ENCODE measurements around the gene ASIC4. TPM values are rescaled to one million over a fixed set of nuclear protein-coding genes. Genes with fewer than 3 reads are reported as not detected.

ASIC4 gene
- total RNA-seq, 4 donors from 2014 or later: not detected

DNA sequence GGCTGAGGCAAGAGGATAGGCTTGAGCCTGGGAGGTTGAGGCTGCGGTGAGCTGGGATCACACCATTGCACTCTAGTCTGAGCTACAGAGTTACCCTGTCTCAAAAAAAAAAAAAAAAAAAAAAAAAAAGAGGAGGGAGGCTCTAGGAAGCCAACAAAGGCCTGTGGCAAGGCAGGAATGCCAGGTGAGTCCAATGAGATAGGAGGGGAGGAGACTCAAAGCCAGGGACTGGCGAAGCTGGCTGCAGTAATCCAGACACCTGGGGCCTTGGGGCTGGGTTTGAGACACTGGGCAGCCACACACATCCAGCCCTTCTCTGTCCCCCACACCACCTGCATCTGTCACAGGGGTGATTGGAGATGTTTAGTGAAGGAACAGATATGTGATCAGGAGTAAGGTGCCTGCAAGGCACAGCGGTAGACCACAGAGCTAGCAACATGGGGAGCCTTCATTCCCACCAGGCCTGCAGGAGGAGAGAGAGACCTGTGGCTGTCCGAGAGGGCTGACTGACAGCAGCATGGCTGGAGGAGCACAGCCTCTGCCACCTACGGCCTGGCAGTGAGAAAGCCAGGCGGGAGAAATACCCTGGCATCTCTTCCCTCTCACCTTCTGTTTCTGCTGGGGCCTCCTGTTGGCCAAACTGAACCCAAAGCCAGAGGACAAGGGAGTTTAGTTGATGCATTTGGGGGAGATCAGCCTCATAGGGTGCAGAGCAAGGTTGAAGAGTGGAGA, 19.8 kb downstream of the ASIC4 start:
- TF ChIP-seq, protein P1, sequence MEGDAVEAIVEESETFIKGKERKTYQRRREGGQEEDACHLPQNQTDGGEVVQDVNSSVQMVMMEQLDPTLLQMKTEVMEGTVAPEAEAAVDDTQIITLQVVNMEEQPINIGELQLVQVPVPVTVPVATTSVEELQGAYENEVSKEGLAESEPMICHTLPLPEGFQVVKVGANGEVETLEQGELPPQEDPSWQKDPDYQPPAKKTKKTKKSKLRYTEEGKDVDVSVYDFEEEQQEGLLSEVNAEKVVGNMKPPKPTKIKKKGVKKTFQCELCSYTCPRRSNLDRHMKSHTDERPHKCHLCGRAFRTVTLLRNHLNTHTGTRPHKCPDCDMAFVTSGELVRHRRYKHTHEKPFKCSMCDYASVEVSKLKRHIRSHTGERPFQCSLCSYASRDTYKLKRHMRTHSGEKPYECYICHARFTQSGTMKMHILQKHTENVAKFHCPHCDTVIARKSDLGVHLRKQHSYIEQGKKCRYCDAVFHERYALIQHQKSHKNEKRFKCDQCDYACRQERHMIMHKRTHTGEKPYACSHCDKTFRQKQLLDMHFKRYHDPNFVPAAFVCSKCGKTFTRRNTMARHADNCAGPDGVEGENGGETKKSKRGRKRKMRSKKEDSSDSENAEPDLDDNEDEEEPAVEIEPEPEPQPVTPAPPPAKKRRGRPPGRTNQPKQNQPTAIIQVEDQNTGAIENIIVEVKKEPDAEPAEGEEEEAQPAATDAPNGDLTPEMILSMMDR (IDR thresholded peaks at IDR 0.05; ENCODE audit: low read depth): no peak

DNA sequence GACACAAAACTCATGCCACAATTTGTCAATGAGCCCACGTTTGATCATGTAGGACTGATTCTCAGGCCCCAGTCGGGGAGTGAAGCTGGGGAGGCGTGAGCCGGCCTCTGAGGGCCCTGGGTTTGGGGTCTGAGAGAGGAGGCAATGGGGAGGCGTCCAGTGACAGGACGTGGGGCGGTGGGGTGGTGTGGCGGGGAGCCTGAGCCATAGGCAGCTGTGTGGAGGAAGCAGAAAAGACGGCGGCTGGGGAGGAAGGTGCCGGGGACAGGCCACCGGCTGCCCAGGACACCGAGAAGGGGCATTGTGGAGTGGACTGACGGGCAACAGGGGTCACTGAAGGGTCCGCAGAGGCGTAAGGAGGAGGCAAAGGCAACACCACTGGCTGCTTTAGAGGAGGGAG, 22.1 kb downstream of the ASIC4 start:
- TF ChIP-seq, protein P1 (IDR thresholded peaks at IDR 0.05; ENCODE audit: low read depth): no peak

DNA sequence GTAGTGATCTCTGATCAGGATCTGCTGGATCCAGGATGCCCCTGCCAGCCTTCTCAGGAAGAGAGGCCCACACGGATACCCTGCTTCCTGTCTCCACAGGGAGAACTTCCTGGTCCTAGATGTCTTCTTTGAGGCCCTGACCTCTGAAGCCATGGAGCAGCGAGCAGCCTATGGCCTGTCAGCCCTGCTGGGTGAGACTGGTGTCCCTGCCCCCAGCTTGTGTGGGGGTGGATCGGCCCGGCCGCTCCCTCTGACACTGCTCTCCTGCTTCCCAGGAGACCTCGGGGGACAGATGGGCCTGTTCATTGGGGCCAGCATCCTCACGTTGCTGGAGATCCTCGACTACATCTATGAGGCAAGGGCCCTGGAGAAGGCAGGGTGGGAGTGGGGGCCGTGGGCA, 22.7 kb downstream of the ASIC4 start:
- TF ChIP-seq, protein P1 (IDR thresholded peaks at IDR 0.05; ENCODE audit: low read depth): no peak

DNA sequence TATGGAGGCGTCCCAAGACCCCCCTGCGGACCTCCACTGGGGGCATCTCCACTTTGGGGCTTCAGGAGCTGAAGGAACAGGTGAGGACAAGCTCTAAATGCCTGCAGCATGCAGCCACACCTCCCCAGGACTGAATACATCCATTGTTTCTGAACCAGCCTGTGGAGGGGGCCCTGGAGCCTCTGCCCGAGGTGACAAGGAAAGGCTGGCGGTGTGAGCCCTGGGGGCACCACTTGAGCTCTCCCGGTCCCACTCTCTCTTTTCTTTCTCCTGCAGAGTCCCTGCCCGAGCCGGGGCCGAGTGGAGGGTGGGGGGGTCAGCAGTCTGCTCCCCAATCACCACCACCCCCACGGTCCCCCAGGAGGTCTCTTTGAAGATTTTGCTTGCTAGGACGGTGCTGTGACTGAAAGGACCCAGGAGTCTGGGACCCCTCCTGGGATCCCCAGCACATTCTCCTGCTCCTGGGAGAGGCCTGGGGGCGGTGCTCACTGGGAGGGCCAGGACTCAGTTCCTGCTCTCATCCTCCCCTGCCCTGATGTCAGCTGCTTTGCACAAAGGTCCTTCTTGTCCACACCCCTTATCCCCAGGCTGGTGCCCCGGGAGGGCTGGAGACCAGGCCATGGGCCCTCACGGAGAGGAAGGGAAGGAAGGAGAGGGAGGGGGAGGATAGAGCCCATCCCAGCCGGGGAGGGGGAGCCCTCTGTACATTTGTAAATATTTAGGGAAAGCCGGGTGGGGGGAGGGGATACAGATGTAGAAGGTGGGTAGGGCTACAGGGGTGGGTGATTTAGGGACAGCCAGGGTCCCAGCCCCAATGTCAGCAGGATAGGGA, 23.6 kb downstream of the ASIC4 start:
- TF ChIP-seq, protein P1 (IDR thresholded peaks at IDR 0.05; ENCODE audit: low read depth): no peak

DNA sequence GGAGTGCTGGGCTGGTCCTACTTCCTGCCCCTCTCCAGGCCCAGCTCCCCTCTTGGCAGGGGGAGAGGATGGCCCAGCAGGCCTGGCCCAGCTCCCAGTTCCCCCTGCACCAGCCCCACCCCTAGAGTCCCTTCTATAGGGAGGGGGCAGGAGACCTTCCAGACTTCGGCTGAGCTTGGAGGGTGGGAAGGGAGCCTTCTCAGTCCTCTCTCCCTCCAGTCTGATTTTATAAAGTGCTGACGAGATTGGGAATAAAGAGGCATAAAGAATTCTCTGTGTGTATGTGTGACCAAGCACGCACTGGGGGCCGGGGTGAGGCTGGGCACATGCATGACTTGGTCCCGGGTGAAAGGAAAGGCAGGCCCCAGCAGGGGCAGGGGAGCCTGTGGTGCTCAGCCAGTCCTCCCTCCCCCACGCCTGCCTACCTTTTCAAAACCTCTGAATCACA, 24.2 kb downstream of the ASIC4 start:
- TF ChIP-seq, protein P1 (IDR thresholded peaks at IDR 0.05; ENCODE audit: low read depth): no peak

DNA sequence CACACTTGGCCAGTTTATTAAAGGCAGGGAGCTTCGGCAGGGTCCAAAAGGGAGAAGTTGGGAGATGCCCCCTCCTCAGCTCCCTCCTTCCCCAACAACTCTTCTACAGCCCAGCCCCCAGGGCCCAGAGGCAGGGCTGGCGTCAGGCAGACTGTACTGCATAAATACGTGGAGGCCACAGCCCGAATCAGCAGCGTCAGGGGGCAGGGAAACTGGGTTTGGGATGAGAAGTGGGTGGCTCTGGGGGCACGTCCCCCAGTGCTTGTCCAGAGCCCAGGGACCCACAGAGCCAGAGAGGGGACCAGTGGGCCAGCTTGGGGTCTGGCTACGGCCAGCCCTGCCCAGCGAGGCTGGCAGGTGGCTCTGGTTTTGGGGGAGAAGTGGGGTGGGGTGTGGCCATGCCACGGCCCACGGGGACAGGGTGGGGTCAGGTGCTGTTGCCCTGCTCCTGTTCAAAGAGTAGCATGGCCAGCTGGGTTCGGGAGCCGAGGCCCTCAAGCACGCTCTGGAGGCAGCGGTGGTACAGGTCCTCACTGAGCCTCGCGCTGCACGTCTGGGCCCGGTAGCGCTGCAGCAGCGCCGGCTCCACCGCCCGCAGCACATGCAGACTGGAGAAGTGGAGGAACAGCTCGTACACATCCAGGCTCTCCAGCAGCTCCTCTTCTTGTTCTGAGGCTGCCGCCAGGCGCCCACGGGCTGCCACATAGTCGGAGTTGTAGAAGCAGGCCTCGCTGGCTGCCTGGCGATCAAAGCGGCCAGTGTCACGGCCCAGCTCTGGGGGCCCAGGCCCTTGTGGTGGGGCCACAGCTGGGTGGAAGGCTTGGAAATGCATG, 24.9 kb downstream of the ASIC4 start:
- TF ChIP-seq, protein P1 (IDR thresholded peaks at IDR 0.05; ENCODE audit: low read depth): no peak
